H1 (cell line): Measurements from ENCODE around the gene FAM13C.

Source experiments
- JUN ChIP-seq: IDR thresholded peaks from 2 replicates; pipeline ENCODE4 v1.6.1; 2011; ENCODE audit warnings: low read depth, mild to moderate bottlenecking, improper control_type of control experiment, low read length
- NRF1 ChIP-seq: IDR thresholded peaks from 2 replicates; pipeline ENCODE4 v1.6.1; 2011; ENCODE audit warnings: mild to moderate bottlenecking, low read depth, low read length, improper control_type of control experiment
- TF ChIP-seq, protein P1 (sequence below), 3 experiments: IDR thresholded peaks; 1 replicate in 2 of 3; 2 replicates in 1 of 3; pipeline versions ENCODE4 v1.5.1 to v1.6.1; 2011; ENCODE audit warnings: low read length in 3 of 3, mild to moderate bottlenecking in 3 of 3, inconsistent platforms in 2 of 3, low read depth in 1 of 3, moderate library complexity in 1 of 3; ENCODE audit not compliant: insufficient read depth in 1 of 3; ENCODE audit errors: control extremely low read depth in 1 of 3

DNA sequence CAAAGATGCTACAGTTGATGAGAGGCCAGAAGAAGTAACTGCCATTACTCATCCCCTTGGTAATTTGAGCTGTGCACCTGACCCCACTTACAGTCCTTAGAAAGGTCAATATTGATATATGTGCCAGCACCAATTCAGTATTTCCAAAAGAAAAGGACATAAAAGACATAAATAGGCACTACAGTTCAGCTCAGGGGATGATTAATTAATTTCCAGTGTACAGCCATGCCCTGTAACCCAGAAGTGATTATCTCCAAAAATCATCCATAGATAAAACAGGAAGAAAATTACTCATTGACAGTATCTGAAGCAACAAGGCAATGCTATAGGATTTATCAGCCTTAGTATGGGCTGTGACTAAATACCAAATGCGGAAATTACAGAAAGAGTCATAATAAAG, 103.5 kb downstream of the FAM13C start:
- TF ChIP-seq, protein P1, sequence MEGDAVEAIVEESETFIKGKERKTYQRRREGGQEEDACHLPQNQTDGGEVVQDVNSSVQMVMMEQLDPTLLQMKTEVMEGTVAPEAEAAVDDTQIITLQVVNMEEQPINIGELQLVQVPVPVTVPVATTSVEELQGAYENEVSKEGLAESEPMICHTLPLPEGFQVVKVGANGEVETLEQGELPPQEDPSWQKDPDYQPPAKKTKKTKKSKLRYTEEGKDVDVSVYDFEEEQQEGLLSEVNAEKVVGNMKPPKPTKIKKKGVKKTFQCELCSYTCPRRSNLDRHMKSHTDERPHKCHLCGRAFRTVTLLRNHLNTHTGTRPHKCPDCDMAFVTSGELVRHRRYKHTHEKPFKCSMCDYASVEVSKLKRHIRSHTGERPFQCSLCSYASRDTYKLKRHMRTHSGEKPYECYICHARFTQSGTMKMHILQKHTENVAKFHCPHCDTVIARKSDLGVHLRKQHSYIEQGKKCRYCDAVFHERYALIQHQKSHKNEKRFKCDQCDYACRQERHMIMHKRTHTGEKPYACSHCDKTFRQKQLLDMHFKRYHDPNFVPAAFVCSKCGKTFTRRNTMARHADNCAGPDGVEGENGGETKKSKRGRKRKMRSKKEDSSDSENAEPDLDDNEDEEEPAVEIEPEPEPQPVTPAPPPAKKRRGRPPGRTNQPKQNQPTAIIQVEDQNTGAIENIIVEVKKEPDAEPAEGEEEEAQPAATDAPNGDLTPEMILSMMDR (IDR thresholded peaks at IDR 0.05; ENCODE audit: control extremely low read depth in 1 of 3, insufficient read depth in 1 of 3, low read depth in 1 of 3, low read length in 3 of 3), result no peak
- TF ChIP-seq NRF1 (no peak), JUN (no peak)
